Right lobe of liver (tissue), 6 donors: ENCODE data around the gene PGA3. TPM values are rescaled to one million over a fixed set of nuclear protein-coding genes. Genes with fewer than 3 reads are reported as not detected.
"Not testable (repeated sequence)": the region's sequence is repeated elsewhere in the genome, so short reads cannot be mapped to it uniquely, and the experiment has no call there.

ENCODE experiments used
- ATAC-seq, 4 donors: fragments of 200-7000 bp; cut with Tn5 transposase; one replicate each; pipeline ENCODE4 v1.9.1; 2020; ENCODE audit warnings: mild to moderate bottlenecking in 4 of 4, moderate library complexity in 4 of 4
- DNase-seq, 3 donors: peaks; one replicate each; pipeline ENCODE4 v3.0.0-alpha.2; 2020
- H3K27ac ChIP-seq, 3 donors: fragments of 200-600 bp; one replicate each; pipeline ENCODE4 v1.8.0; 2022
- H3K27me3 ChIP-seq, 2 donors: fragments of 200-600 bp; one replicate each; pipeline ENCODE4 v1.8.0; 2022
- H3K36me3 ChIP-seq, 4 donors: fragments of 200-600 bp; sonication (generic) in 1 of 4; one replicate each; pipeline versions ENCODE4 v1.5.1 to v1.8.0; 2017 to 2022; ENCODE audit warnings: control low read depth in 1 of 4
- H3K4me1 ChIP-seq, 4 donors: fragments of 200-600 bp; sonication (generic) in 1 of 4; one replicate each; pipeline versions ENCODE4 v1.5.1 to v1.8.0; 2017 to 2022; ENCODE audit warnings: control low read depth in 1 of 4
- H3K4me3 ChIP-seq, 3 donors: fragments of 200-600 bp; one replicate each; pipeline ENCODE4 v1.8.0; 2022
- H3K9me3 ChIP-seq, 4 donors: fragments of 200-600 bp; sonication (generic) in 1 of 4; one replicate each; pipeline versions ENCODE4 v1.5.1 to v1.8.0; 2017 to 2022; ENCODE audit warnings: control low read depth in 1 of 4
- CTCF ChIP-seq, 4 donors: fragments of 200-600 bp in 3 of 4; fragments of 450-650 bp in 1 of 4; IDR thresholded peaks; one replicate each; pipeline versions ENCODE4 v1.5.1 to v1.8.0; 2016 to 2022; ENCODE audit warnings: antibody characterized with exemption in 4 of 4, mild to moderate bottlenecking in 2 of 4
- POLR2A ChIP-seq: fragments of 450-650 bp; IDR thresholded peaks from one replicate; pipeline ENCODE4 v1.6.1; 2017; ENCODE audit warnings: antibody characterized with exemption, mild to moderate bottlenecking
- WGBS: methylation state at CpG from one replicate; pipeline ENCODE4 v1.1.6; 2018; ENCODE audit warnings: low coverage, low lambda C conversion rate; ENCODE audit not compliant: insufficient coverage; ENCODE audit errors: missing lambda C conversion rate; 5-methylcytosine and 5-hydroxymethylcytosine counted together
- intact Hi-C, 2 donors: fragments of 100-400 bp; cut with DNase I; formaldehyde crosslinking; loops; one replicate each; pipeline versions ENCODE4 v1.11.2 to v1.14.1; 2022
- total RNA-seq, 6 experiments: library from RNA; depleted of rRNA in 2 of 6; stranded (reverse); fragments of >200 nt in 2 of 6; fragmentation: NEBNext Ultra II Directional in 3 of 6; extraction: Animal tissue kit (Norgen Biotek cat#: 25700) in 3 of 6; gene quantifications; one replicate each; pipeline versions ENCODE4 v1.1.0 to v1.2.4, GENCODE V29; 2016 to 2023
- donor health status: DM: no; HTN: yes; CAD: no.
- donor health status: DM: no; HTN: no; CAD: no.
- donor health status: DM: no; HTN: no; CAD: no.
- donor health status: DM: no; HTN: yes; CAD: no.
- donor health status: DM: no; HTN: yes; CAD: no.

PGA3 gene
- total RNA-seq, 6 experiments from 2014 or later = 0.15 to 0.55 (median 0.23) TPM; not detected in 3

GRCh38 chr11:61162092-61162941 is 41.0 kb upstream of the PGA3 start:
- H3K4me3 ChIP-seq = peak overlapping the region; percentile 63 to 95 (median 86)
- H3K9me3 ChIP-seq = no peaks in the 10 kb centered on the region
- H3K4me1 ChIP-seq = peaks cover 0 to 9% (median 4%) of the 10 kb centered on the region in 4 donors
- H3K36me3 ChIP-seq = no peaks in the 10 kb centered on the region
- TF ChIP-seq POLR2A (no peak), CTCF (IDR thresholded peaks at IDR 0.05) (no peak)
- DNase-seq = no peak
- H3K27me3 ChIP-seq = no peaks in the 10 kb centered on the region
- 60% methylated on average over 6 of the region's 8 CpGs for WGBS
- peak overlapping the region; percentile 87 to 93 (median 89) for H3K27ac ChIP-seq
- ATAC-seq = no peak
- intact Hi-C loops = no loop called here

DNA sequence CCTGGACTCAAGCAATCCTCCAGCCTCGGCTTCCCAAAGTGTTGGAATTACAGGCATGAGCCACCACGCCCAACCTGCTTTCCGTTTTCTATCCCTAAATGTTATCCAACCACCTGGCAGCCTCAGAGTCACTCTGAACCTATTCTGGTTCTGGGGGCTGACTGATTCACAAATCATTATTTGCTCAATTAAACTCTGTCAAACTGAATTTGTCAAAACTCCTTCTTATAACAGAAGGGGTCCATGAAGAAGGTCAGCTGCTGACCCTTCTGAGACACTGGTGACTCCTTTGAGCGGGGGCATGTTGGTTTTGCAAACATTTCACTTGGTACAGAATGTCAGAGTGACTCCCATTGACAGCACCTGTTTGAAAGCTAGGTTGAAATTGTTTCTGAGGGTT is 40.3 kb upstream of the PGA3 start:
- no peaks in the 10 kb centered on the region for H3K36me3 ChIP-seq
- no peaks in the 10 kb centered on the region for H3K27me3 ChIP-seq
- WGBS = 93% methylated on average over 3 of the region's 4 CpGs
- H3K4me1 ChIP-seq = peaks cover 0 to 9% (median 4%) of the 10 kb centered on the region in 4 donors
- no peaks in the 10 kb centered on the region for H3K9me3 ChIP-seq
- TF ChIP-seq CTCF (IDR thresholded peaks at IDR 0.05) = no peak
- TF ChIP-seq POLR2A = no peak
- DNase-seq (no peak), ATAC-seq (no peak)
- H3K27ac ChIP-seq = peak overlapping the region in 1 of 3 donors; percentile 0
- H3K4me3 ChIP-seq = no peak overlapping the region
- intact Hi-C loops = no loop called here

GRCh38 chr11:61163714-61164605 is 39.4 kb upstream of the PGA3 start:
- H3K36me3 ChIP-seq = no peaks in the 10 kb centered on the region
- no peak overlapping the region for H3K4me3 ChIP-seq
- WGBS = 71% methylated on average over 12 of the region's 13 CpGs
- H3K4me1 ChIP-seq = peaks cover 0 to 9% (median 4%) of the 10 kb centered on the region in 4 donors
- intact Hi-C loops = no loop called here
- ATAC-seq (no peak), DNase-seq (no peak)
- no peaks in the 10 kb centered on the region for H3K27me3 ChIP-seq
- H3K9me3 ChIP-seq = no peaks in the 10 kb centered on the region
- H3K27ac ChIP-seq = peak overlapping the region in 2 of 3 donors; percentile 0 to 47
- TF ChIP-seq CTCF (IDR thresholded peaks at IDR 0.05) = no peak
- TF ChIP-seq POLR2A = no peak

DNA sequence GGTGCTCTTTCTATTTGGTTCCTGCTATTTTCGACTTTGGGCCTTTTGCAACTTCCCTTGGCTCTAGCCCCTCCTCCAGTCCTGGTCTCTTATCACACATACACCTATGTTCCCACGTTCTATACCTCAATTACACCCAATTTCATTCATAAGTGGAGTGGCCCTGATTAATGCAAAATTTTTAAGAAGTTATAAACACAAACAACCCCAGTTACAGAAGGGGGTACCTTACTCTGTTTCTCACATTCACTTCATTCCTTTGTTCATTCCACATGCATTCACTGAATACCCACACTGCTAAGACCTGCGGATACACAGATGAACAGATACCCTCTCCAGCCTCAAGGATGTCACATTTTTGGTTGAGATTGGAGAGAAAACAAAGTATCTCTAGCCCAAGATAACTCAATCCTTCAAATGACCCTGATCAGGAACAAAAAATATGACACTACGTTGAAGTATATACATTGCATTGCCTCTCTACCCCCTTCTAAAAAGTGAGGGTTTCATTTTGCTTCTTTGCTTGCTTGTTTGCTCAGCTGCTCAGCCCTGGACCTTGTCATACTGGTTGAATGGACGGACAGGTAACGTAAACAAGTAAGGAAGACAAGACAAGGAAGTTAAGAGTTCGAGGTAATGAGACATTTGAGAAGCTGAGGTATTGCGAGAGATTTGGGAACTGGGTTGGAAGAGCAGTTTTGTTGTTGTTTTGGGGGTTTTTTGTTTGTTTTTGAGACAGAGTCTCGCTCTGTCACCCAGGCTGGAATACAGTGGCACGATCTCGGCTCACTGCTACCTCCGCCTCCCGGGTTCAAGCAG is 38.5 kb upstream of the PGA3 start:
- WGBS = 57% methylated on average over 13 of the region's 13 CpGs

DNA sequence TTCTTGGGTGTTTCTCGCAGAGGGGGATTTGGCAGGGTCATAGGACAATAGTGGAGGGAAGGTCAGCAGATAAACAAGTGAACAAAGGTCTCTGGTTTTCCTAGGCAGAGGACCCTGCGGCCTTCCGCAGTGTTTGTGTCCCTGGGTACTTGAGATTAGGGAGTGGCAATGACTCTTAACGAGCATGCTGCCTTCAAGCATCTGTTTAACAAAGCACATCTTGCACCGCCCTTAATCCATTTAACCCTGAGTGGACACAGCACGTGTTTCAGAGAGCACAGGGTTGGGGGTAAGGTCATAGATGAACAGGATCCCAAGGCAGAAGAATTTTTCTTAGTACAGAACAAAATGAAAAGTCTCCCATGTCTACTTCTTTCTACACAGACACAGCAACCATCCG is 37.5 kb upstream of the PGA3 start:
- intact Hi-C loops, H3K4me1 ChIP-seq, H3K4me3 ChIP-seq, H3K27me3 ChIP-seq, H3K9me3 ChIP-seq, H3K27ac ChIP-seq, H3K36me3 ChIP-seq, ATAC-seq, DNase-seq: not testable (repeated sequence)
- 40% methylated on average over 1 of the region's 7 CpGs for WGBS

More for the DNA sequence above, 38.5 kb upstream of the PGA3 start:
- no peaks in the 10 kb centered on the region for H3K27me3 ChIP-seq
- TF ChIP-seq POLR2A = no peak
- TF ChIP-seq CTCF (IDR thresholded peaks at IDR 0.05) = no peak
- ATAC-seq (no peak), DNase-seq (no peak)
- intact Hi-C loops = no loop called here
- H3K36me3 ChIP-seq = no peaks in the 10 kb centered on the region
- peaks cover 0 to 9% (median 4%) of the 10 kb centered on the region in 4 donors for H3K4me1 ChIP-seq
- peak overlapping the region in 2 of 3 donors; percentile 15 to 21 for H3K27ac ChIP-seq
- H3K4me3 ChIP-seq = no peak overlapping the region
- H3K9me3 ChIP-seq = no peaks in the 10 kb centered on the region

GRCh38 chr11:61166331-61166730 is 37.0 kb upstream of the PGA3 start:
- WGBS = 100% methylated on average over 1 of the region's 31 CpGs
- DNase-seq, H3K27ac ChIP-seq, H3K9me3 ChIP-seq, H3K4me1 ChIP-seq, H3K4me3 ChIP-seq, H3K27me3 ChIP-seq, ATAC-seq, intact Hi-C loops, H3K36me3 ChIP-seq: not testable (repeated sequence)
